OCI-LY3 (cell line): ENCODE measurements around the gene PRPF19.

Experiments
- H2AFZ ChIP-seq: fragments of 200-600, 300-600 bp; shearing (Covaris generic); 2 replicates; pipeline ENCODE4 v1.6.0; 2014; ENCODE audit warnings: antibody characterized with exemption, low read depth, low read length
- H3K27ac ChIP-seq: fragments of 200-600, 300-600 bp; sonication (generic); 2 replicates; pipeline ENCODE4 v1.5.1; 2014; ENCODE audit warnings: mild to moderate bottlenecking, low read length, moderate library complexity, mixed read lengths
- H3K27me3 ChIP-seq: fragments of 200-600, 300-600 bp; sonication (generic); 2 replicates; pipeline ENCODE4 v1.6.1; 2014; ENCODE audit warnings: low read depth, low read length, mixed read lengths
- H3K36me3 ChIP-seq: fragments of 200-600, 300-600 bp; sonication (generic); replicated peaks from 2 replicates; pipeline ENCODE3; 2014; ENCODE audit warnings: low read depth, low read length, mixed read lengths
- H3K4me1 ChIP-seq: fragments of 300-600, 200-600 bp; sonication (generic); 2 replicates; pipeline ENCODE4 v1.6.1; 2014; ENCODE audit warnings: low read length, mixed read lengths
- H3K4me2 ChIP-seq: fragments of 200-600, 300-600 bp; sonication (generic); 2 replicates; pipeline ENCODE4 v1.6.1; 2014; ENCODE audit warnings: low read length, mixed read lengths
- H3K4me3 ChIP-seq: fragments of 300-600, 200-600 bp; sonication (generic); 2 replicates; pipeline ENCODE4 v1.5.1; 2014; ENCODE audit warnings: antibody characterized with exemption, mild to moderate bottlenecking, low read length, moderate library complexity
- H3K79me2 ChIP-seq: fragments of 300-600, 200-600 bp; shearing (Covaris generic); 2 replicates; pipeline ENCODE4 v1.6.1; 2014; ENCODE audit warnings: mild to moderate bottlenecking, low read length, mixed read lengths
- H3K9ac ChIP-seq: fragments of 300-600, 200-600 bp; shearing (Covaris generic); 2 replicates; pipeline ENCODE4 v1.6.0; 2014; ENCODE audit warnings: mild to moderate bottlenecking, low read length, moderate library complexity
- H3K9me3 ChIP-seq: fragments of 200-600, 300-600 bp; shearing (Covaris generic); 2 replicates; pipeline ENCODE4 v1.6.1; 2014; ENCODE audit warnings: low read length, mixed read lengths; ENCODE audit not compliant: insufficient read depth
- H4K20me1 ChIP-seq: fragments of 200-600, 300-600 bp; sonication (generic); 2 replicates; pipeline ENCODE4 v1.6.1; 2016; ENCODE audit warnings: low read length, mixed read lengths; ENCODE audit not compliant: insufficient read depth
- EZH2phosphoT487 ChIP-seq: fragments of 200-600 bp; shearing (Covaris generic); IDR thresholded peaks from 2 replicates; pipeline ENCODE4 v1.6.1; 2018; ENCODE audit warnings: antibody characterized with exemption, mixed run types, low read depth
- TF ChIP-seq, protein P1 (sequence below): fragments of 200-600, 300-600 bp; sonication (generic); IDR thresholded peaks from 2 replicates; pipeline ENCODE4 v1.5.1; 2014; ENCODE audit warnings: antibody characterized with exemption, low read length, low read depth

The PRPF19 gene

DNA sequence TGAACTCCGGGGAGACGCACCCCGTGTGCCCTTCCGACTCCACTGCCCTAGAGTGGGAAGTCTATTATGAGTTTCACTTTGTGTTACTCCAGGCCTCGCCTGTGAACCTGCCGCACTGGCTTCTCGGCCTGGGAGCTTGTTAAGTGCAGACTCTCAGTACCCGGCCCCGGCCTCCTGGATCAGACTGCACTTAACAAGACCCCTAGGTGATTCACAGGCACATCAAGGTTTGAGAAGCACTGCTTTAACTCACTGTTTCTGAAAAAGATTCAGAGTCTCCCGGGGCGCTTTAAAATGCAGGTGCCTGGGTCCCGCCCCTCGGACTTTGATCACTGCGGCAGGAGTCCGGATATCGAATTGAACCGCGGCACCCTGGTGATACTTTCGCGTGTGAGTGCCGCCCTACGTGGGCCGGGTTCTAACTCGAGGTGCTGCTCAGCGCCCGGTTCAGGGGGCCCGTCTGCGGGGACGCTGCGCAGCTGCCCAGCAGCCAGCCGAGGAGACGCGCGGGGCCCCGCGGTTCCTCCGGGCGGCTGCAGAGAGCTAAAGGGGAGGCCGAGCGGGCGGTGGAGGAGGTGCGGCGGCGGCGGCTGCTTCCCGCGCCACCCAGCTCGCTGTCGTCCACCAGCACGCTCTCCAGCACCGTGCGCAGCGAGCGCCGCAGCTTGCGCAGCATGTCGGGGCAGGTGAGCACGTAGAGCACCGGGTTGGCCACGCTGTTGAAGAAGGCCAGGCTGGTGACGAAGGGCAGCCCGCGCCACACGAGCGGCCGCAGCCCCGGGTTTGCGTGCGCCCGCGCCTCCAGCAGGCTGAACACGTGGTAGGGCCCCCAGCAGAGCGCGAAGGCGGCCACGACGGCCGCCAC is 54.0 kb downstream of the PRPF19 start:
- TF ChIP-seq EZH2phosphoT487 = no peak
- TF ChIP-seq, protein P1, sequence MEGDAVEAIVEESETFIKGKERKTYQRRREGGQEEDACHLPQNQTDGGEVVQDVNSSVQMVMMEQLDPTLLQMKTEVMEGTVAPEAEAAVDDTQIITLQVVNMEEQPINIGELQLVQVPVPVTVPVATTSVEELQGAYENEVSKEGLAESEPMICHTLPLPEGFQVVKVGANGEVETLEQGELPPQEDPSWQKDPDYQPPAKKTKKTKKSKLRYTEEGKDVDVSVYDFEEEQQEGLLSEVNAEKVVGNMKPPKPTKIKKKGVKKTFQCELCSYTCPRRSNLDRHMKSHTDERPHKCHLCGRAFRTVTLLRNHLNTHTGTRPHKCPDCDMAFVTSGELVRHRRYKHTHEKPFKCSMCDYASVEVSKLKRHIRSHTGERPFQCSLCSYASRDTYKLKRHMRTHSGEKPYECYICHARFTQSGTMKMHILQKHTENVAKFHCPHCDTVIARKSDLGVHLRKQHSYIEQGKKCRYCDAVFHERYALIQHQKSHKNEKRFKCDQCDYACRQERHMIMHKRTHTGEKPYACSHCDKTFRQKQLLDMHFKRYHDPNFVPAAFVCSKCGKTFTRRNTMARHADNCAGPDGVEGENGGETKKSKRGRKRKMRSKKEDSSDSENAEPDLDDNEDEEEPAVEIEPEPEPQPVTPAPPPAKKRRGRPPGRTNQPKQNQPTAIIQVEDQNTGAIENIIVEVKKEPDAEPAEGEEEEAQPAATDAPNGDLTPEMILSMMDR = no peak
- H3K4me3 ChIP-seq = no peak overlapping the region
- peaks cover 59% of the 10 kb centered on the region for H3K36me3 ChIP-seq
- H3K4me1 ChIP-seq = no peaks in the 10 kb centered on the region
- H3K27ac ChIP-seq = no peak overlapping the region
- no peak overlapping the region for H3K4me2 ChIP-seq
- H3K79me2 ChIP-seq = peaks cover 15% of the 10 kb centered on the region
- H3K9ac ChIP-seq = no peak overlapping the region
- H4K20me1 ChIP-seq = no peaks in the 10 kb centered on the region; the same call in 1 of the 2 replicates
- no peak overlapping the region for H2AFZ ChIP-seq
- no peaks in the 10 kb centered on the region for H3K27me3 ChIP-seq
- no peaks in the 10 kb centered on the region for H3K9me3 ChIP-seq

DNA sequence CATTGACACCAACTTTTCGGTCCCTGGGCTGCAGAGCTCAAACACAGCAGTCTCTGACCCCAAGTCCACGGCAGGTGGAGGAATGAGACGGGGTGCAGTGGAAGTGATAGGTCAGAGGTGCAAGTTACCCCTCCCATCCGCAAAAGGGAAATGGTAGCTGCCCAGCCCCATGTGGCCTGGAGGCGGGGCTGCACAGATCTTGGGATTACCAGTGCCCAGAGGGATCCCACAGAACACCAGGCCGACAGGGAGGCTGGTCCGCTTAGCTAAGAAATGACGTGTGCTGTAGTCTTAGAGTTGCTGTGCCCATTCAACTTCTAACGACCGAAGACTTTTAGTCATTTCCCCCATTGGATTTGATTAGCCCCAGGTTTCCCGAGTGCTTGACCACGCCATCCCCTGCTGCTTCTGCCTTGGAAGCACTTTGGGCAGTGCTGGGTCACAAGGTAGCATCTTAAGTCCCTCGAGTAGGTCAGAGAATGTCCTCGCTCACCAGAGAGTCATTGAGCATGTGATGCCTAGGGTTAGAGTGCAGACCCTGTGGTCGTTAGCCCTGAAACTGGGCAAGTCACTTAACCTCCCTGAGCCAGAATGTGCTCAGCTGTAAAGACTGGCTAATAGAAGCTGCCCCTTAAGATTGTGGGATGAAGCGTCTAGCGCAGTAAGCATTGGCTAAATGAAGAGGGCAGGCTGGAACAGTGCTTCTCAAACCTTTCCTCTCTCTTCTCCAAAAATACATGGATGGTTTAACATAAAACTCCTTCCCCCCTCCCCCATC is 54.9 kb downstream of the PRPF19 start:
- peaks cover 23% of the 10 kb centered on the region for H3K79me2 ChIP-seq
- H3K27ac ChIP-seq = no peak overlapping the region
- H3K36me3 ChIP-seq = peaks cover 61% of the 10 kb centered on the region
- H3K4me3 ChIP-seq = no peak overlapping the region
- H2AFZ ChIP-seq = no peak overlapping the region
- no peaks in the 10 kb centered on the region for H3K4me1 ChIP-seq
- no peak overlapping the region for H3K4me2 ChIP-seq
- H4K20me1 ChIP-seq = no peaks in the 10 kb centered on the region; the same call in 1 of the 2 replicates
- TF ChIP-seq EZH2phosphoT487 = no peak
- TF ChIP-seq, protein P1 = no peak
- no peak overlapping the region for H3K9ac ChIP-seq
- no peaks in the 10 kb centered on the region for H3K9me3 ChIP-seq
- H3K27me3 ChIP-seq = no peaks in the 10 kb centered on the region

GRCh38 chr11:60849641-60850520 is 56.5 kb downstream of the PRPF19 start:
- peaks cover 39% of the 10 kb centered on the region for H3K79me2 ChIP-seq
- H3K9me3 ChIP-seq = no peaks in the 10 kb centered on the region
- no peak overlapping the region for H3K4me3 ChIP-seq
- H3K9ac ChIP-seq = no peak overlapping the region
- no peak overlapping the region for H3K4me2 ChIP-seq
- peaks cover 74% of the 10 kb centered on the region for H3K36me3 ChIP-seq
- H4K20me1 ChIP-seq = peaks cover 4% of the 10 kb centered on the region
- H2AFZ ChIP-seq = no peak overlapping the region
- H3K27me3 ChIP-seq = no peaks in the 10 kb centered on the region
- no peak overlapping the region for H3K27ac ChIP-seq
- TF ChIP-seq, protein P1 = no peak
- no peak for TF ChIP-seq EZH2phosphoT487
- peaks cover 4% of the 10 kb centered on the region; the same call in 1 of the 2 replicates for H3K4me1 ChIP-seq
